Neuronal stem cell (in vitro differentiated cells): ENCODE data around the gene PPOX.

Source experiments
- DNase-seq: peaks from one replicate; pipeline ENCODE4 v3.0.0-alpha.2; 2013; ENCODE audit warnings: low spot score
- H2AFZ ChIP-seq: one replicate; pipeline ENCODE4 v1.6.1; 2013; ENCODE audit warnings: mild to moderate bottlenecking, low read length, inconsistent platforms
- H2AK5ac ChIP-seq: 2 replicates; pipeline ENCODE4 v1.6.1; 2013; ENCODE audit warnings: low read depth, mild to moderate bottlenecking, inconsistent platforms, low read length, moderate library complexity, mixed read lengths
- H2BK120ac ChIP-seq: 2 replicates; pipeline ENCODE4 v1.6.1; 2013; ENCODE audit warnings: low read depth, mild to moderate bottlenecking, inconsistent platforms, low read length, moderate library complexity, mixed read lengths
- H2BK12ac ChIP-seq: one replicate; pipeline ENCODE4 v1.6.1; 2013; ENCODE audit warnings: low read length, inconsistent platforms
- H2BK15ac ChIP-seq: 2 replicates; pipeline ENCODE4 v1.6.1; 2013; ENCODE audit warnings: mild to moderate bottlenecking, low read length, inconsistent platforms, mixed read lengths
- H2BK5ac ChIP-seq: one replicate; pipeline ENCODE4 v1.6.1; 2013; ENCODE audit warnings: inconsistent platforms, mild to moderate bottlenecking, low read length, moderate library complexity
- H3K14ac ChIP-seq: one replicate; pipeline ENCODE4 v1.6.1; 2013; ENCODE audit warnings: low read length, inconsistent platforms
- H3K18ac ChIP-seq: 2 replicates; pipeline ENCODE4 v1.6.1; 2013; ENCODE audit warnings: low read length, inconsistent platforms
- H3K23ac ChIP-seq: 2 replicates; pipeline ENCODE4 v1.6.1; 2013; ENCODE audit warnings: low read depth, mild to moderate bottlenecking, mixed read lengths, low read length, inconsistent platforms; ENCODE audit not compliant: poor library complexity
- H3K27ac ChIP-seq: replicated peaks from 3 replicates; pipeline ENCODE4 v1.5.1; 2013; ENCODE audit warnings: low read length, inconsistent platforms
- H3K27me3 ChIP-seq, 3 experiments: 2 replicates each; pipeline ENCODE4 v1.6.1; 2013; ENCODE audit warnings: low read length in 3 of 3, mild to moderate bottlenecking in 2 of 3, inconsistent platforms in 1 of 3, low read depth in 1 of 3, mixed read lengths in 1 of 3, moderate library complexity in 1 of 3; ENCODE audit not compliant: control insufficient read depth in 3 of 3, insufficient read depth in 3 of 3
- H3K36me3 ChIP-seq, 2 donors: replicated peaks in 1 of 2; 2 replicates each; pipeline ENCODE4 v1.6.1; 2013; ENCODE audit warnings: low read length in 2 of 2; ENCODE audit not compliant: control insufficient read depth in 2 of 2, insufficient read depth in 2 of 2
- H3K4ac ChIP-seq: 2 replicates; pipeline ENCODE4 v1.6.1; 2013; ENCODE audit warnings: inconsistent platforms, mild to moderate bottlenecking, low read length, moderate library complexity
- H3K4me1 ChIP-seq, 2 donors: 1 replicate in 1 of 2; 2 replicates in 1 of 2; pipeline ENCODE4 v1.6.1; 2013; ENCODE audit warnings: low read length in 2 of 2, low read depth in 1 of 2; ENCODE audit not compliant: control insufficient read depth in 2 of 2, insufficient read depth in 1 of 2
- H3K4me2 ChIP-seq: one replicate; pipeline ENCODE4 v1.6.1; 2013; ENCODE audit warnings: mild to moderate bottlenecking, low read length, inconsistent platforms; ENCODE audit not compliant: insufficient read depth, poor library complexity, severe bottlenecking
- H3K4me3 ChIP-seq, 2 donors: 2 replicates each; pipeline ENCODE4 v1.5.1; 2013; ENCODE audit warnings: low read length in 2 of 2, mild to moderate bottlenecking in 2 of 2, inconsistent platforms in 1 of 2, moderate library complexity in 1 of 2
- H3K79me1 ChIP-seq: one replicate; pipeline ENCODE4 v1.6.1; 2013; ENCODE audit warnings: low read depth, mild to moderate bottlenecking, inconsistent platforms, low read length, moderate library complexity
- H3K9ac ChIP-seq: one replicate; pipeline ENCODE4 v1.6.1; 2013; ENCODE audit warnings: mild to moderate bottlenecking, low read depth, low read length, inconsistent platforms; ENCODE audit not compliant: poor library complexity
- H3K9me3 ChIP-seq, 2 donors: replicated peaks in 1 of 2; 2 replicates each; pipeline versions ENCODE3 to v1.6.1; 2013; ENCODE audit warnings: low read length in 2 of 2, mild to moderate bottlenecking in 2 of 2, inconsistent platforms in 1 of 2, low read depth in 1 of 2, mixed read lengths in 1 of 2, moderate library complexity in 1 of 2; ENCODE audit not compliant: control insufficient read depth in 2 of 2, insufficient read depth in 1 of 2
- H4K8ac ChIP-seq: one replicate; pipeline ENCODE4 v1.6.1; 2013; ENCODE audit warnings: low read depth, mild to moderate bottlenecking, inconsistent platforms, low read length, moderate library complexity
- H4K91ac ChIP-seq: one replicate; pipeline ENCODE4 v1.6.1; 2013; ENCODE audit warnings: low read length, low read depth, mild to moderate bottlenecking, inconsistent platforms; ENCODE audit not compliant: poor library complexity
- WGBS, 2 donors: extraction: QIAGEN DNeasy Blood & Tissue Kit; methylation state at CpG; one replicate each; pipeline ENCODE4 v1.1.7; 2013; ENCODE audit warnings: missing lambda C conversion rate in 2 of 2, mixed read lengths in 1 of 2; ENCODE audit not compliant: insufficient read length in 2 of 2, insufficient replicate concordance in 1 of 2; ENCODE audit errors: extremely low coverage in 2 of 2; 5-methylcytosine and 5-hydroxymethylcytosine counted together

Gene PPOX

GRCh38 chr1:161139766-161140165 is 26.5 kb upstream of the PPOX start:
- H3K18ac ChIP-seq: no peak overlapping the region
- H3K4me2 ChIP-seq: no peak overlapping the region
- H3K79me1 ChIP-seq: no peaks in the 10 kb centered on the region
- H3K36me3 ChIP-seq: no peaks in the 10 kb centered on the region
- H3K4me3 ChIP-seq: no peak overlapping the region
- no peaks in the 10 kb centered on the region for H3K9me3 ChIP-seq
- H3K4ac ChIP-seq: no peak overlapping the region
- H4K8ac ChIP-seq: no peak overlapping the region
- H3K27ac ChIP-seq: no peak overlapping the region
- H4K91ac ChIP-seq: no peak overlapping the region
- H2AK5ac ChIP-seq: no peak overlapping the region
- H2AFZ ChIP-seq: no peak overlapping the region
- no peak overlapping the region for H2BK120ac ChIP-seq
- no CpG with 5 or more reads among the region's 1 CpG for WGBS, 2 donors
- no peaks in the 10 kb centered on the region for H3K4me1 ChIP-seq
- no peaks in the 10 kb centered on the region for H3K27me3 ChIP-seq
- H3K14ac ChIP-seq: no peak overlapping the region
- DNase-seq: no peak
- no peak overlapping the region for H3K9ac ChIP-seq
- no peak overlapping the region for H3K23ac ChIP-seq
- no peak overlapping the region for H2BK5ac ChIP-seq
- no peak overlapping the region for H2BK15ac ChIP-seq
- no peak overlapping the region for H2BK12ac ChIP-seq

GRCh38 chr1:161140755-161141400 is 25.3 kb upstream of the PPOX start:
- no peak overlapping the region for H2BK15ac ChIP-seq
- no peak overlapping the region for H3K14ac ChIP-seq
- H2AFZ ChIP-seq: no peak overlapping the region
- H3K27me3 ChIP-seq: no peaks in the 10 kb centered on the region
- H3K79me1 ChIP-seq: no peaks in the 10 kb centered on the region
- H3K18ac ChIP-seq: no peak overlapping the region
- H4K8ac ChIP-seq: no peak overlapping the region
- H2BK120ac ChIP-seq: no peak overlapping the region
- no peaks in the 10 kb centered on the region for H3K36me3 ChIP-seq
- no peak overlapping the region for H3K9ac ChIP-seq
- H2AK5ac ChIP-seq: no peak overlapping the region
- no peak overlapping the region for H2BK5ac ChIP-seq
- H3K4me1 ChIP-seq: no peaks in the 10 kb centered on the region
- H3K4ac ChIP-seq: no peak overlapping the region
- no peak overlapping the region for H3K23ac ChIP-seq
- DNase-seq: no peak
- H4K91ac ChIP-seq: no peak overlapping the region
- no peak overlapping the region for H2BK12ac ChIP-seq
- no CpG with 5 or more reads among the region's 29 CpGs for WGBS, 2 donors
- H3K4me3 ChIP-seq: no peak overlapping the region
- no peaks in the 10 kb centered on the region for H3K9me3 ChIP-seq
- no peak overlapping the region for H3K27ac ChIP-seq
- H3K4me2 ChIP-seq: no peak overlapping the region

DNA sequence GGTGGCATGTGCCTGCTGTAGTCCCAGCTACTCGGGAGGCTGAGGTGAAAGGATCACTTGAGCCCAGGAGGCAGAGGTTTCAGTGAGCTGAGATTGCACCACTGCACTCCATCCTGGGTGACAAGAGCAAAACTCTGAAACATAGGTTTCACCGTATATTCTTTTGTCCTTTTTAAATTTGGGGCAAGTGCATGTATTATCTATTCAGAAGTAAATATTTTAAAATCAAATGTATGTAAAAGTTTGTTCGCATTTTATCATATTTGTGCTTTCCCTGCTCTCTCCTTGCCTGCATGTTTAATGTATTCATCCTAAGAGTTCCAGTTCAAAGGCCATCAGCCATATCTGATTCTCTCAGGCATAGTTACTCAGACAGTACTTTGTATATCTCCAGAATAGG is 20.4 kb upstream of the PPOX start:
- H4K91ac ChIP-seq: no peak overlapping the region
- H3K14ac ChIP-seq: no peak overlapping the region
- H3K36me3 ChIP-seq: no peaks in the 10 kb centered on the region
- no peaks in the 10 kb centered on the region for H3K4me1 ChIP-seq
- H3K4me3 ChIP-seq: no peak overlapping the region
- no peak overlapping the region for H3K27ac ChIP-seq
- no peak overlapping the region for H2AK5ac ChIP-seq
- H3K9ac ChIP-seq: no peak overlapping the region
- H4K8ac ChIP-seq: no peak overlapping the region
- H3K23ac ChIP-seq: no peak overlapping the region
- H2BK5ac ChIP-seq: no peak overlapping the region
- no peak for DNase-seq
- H3K4me2 ChIP-seq: no peak overlapping the region
- H3K79me1 ChIP-seq: no peaks in the 10 kb centered on the region
- H3K18ac ChIP-seq: no peak overlapping the region
- no peaks in the 10 kb centered on the region for H3K27me3 ChIP-seq
- no peaks in the 10 kb centered on the region for H3K9me3 ChIP-seq
- no peak overlapping the region for H2BK12ac ChIP-seq
- H2BK120ac ChIP-seq: no peak overlapping the region
- H2BK15ac ChIP-seq: no peak overlapping the region
- H3K4ac ChIP-seq: no peak overlapping the region
- WGBS, 2 donors: no CpG with 5 or more reads among the region's 3 CpGs
- H2AFZ ChIP-seq: no peak overlapping the region

GRCh38 chr1:161153176-161153575 is 13.1 kb upstream of the PPOX start:
- no peaks in the 10 kb centered on the region for H3K9me3 ChIP-seq
- H4K8ac ChIP-seq: no peak overlapping the region
- H2BK120ac ChIP-seq: no peak overlapping the region
- H2BK15ac ChIP-seq: no peak overlapping the region
- H3K23ac ChIP-seq: no peak overlapping the region
- no peak overlapping the region for H2AK5ac ChIP-seq
- no peak overlapping the region for H2BK5ac ChIP-seq
- peak overlapping the region; percentile 86 for H2AFZ ChIP-seq
- H3K14ac ChIP-seq: no peak overlapping the region
- H3K4me1 ChIP-seq: no peaks in the 10 kb centered on the region
- H3K27me3 ChIP-seq: no peaks in the 10 kb centered on the region
- no peak for DNase-seq
- H3K27ac ChIP-seq: no peak overlapping the region
- no peak overlapping the region for H2BK12ac ChIP-seq
- no CpG with 5 or more reads among the region's 9 CpGs for WGBS, 2 donors
- no peaks in the 10 kb centered on the region for H3K79me1 ChIP-seq
- H3K18ac ChIP-seq: no peak overlapping the region
- H3K9ac ChIP-seq: no peak overlapping the region
- no peak overlapping the region for H3K4me2 ChIP-seq
- H3K4ac ChIP-seq: no peak overlapping the region
- peak overlapping the region in 1 of 2 donors; percentile 59 for H3K4me3 ChIP-seq
- H3K36me3 ChIP-seq: peaks cover 8 to 16% of the 10 kb centered on the region in 2 donors
- H4K91ac ChIP-seq: no peak overlapping the region
